IPS DF 6.9 (cell line): ENCODE results near the gene C16orf89.
"Not testable (repeated sequence)": the region's sequence is repeated elsewhere in the genome, so short reads cannot be mapped to it uniquely, and the experiment has no call there.

Experiments
- DNase-seq: peaks from one replicate; pipeline ENCODE4 v3.0.0-alpha.2; 2013; ENCODE audit warnings: low read depth, low spot score
- H3K27ac ChIP-seq: one replicate; pipeline ENCODE4 v1.5.1; 2013; ENCODE audit warnings: low read length, control low read depth
- H3K27me3 ChIP-seq: 2 replicates; pipeline ENCODE4 v1.6.1; 2013; ENCODE audit warnings: mild to moderate bottlenecking, low read length; ENCODE audit not compliant: control insufficient read depth, insufficient read depth
- H3K36me3 ChIP-seq: 2 replicates; pipeline ENCODE4 v1.6.1; 2013; ENCODE audit warnings: low read length; ENCODE audit not compliant: control insufficient read depth, insufficient read depth
- H3K4me1 ChIP-seq: 2 replicates; pipeline ENCODE4 v1.6.1; 2013; ENCODE audit warnings: low read length; ENCODE audit not compliant: control insufficient read depth, insufficient read depth
- H3K4me3 ChIP-seq: 2 replicates; pipeline ENCODE4 v1.5.1; 2013; ENCODE audit warnings: mild to moderate bottlenecking, low read length
- H3K9me3 ChIP-seq: 2 replicates; pipeline ENCODE4 v1.6.1; 2013; ENCODE audit warnings: low read length, inconsistent platforms; ENCODE audit not compliant: control insufficient read depth, insufficient read depth
- WGBS: extraction: QIAGEN DNeasy Blood & Tissue Kit; methylation state at CpG from one replicate; pipeline ENCODE4 v1.1.7; 2013; ENCODE audit warnings: mixed read lengths, missing lambda C conversion rate; ENCODE audit not compliant: insufficient read length, insufficient coverage; 5-methylcytosine and 5-hydroxymethylcytosine counted together

C16orf89 gene

GRCh38 chr16:5096437-5097060 is 30.8 kb upstream of the C16orf89 start:
- H3K9me3 ChIP-seq, H3K27me3 ChIP-seq, H3K4me1 ChIP-seq, DNase-seq, H3K36me3 ChIP-seq, H3K27ac ChIP-seq: not testable (repeated sequence)
- H3K4me3 ChIP-seq, result peak overlapping the region; percentile 65; the same call in 1 of the 2 replicates
- no CpG with 5 or more reads among the region's 7 CpGs for WGBS

GRCh38 chr16:5095145-5095830 is 29.5 kb upstream of the C16orf89 start:
- H3K27me3 ChIP-seq, H3K4me1 ChIP-seq, H3K36me3 ChIP-seq, H3K9me3 ChIP-seq, H3K4me3 ChIP-seq, H3K27ac ChIP-seq, DNase-seq: not testable (repeated sequence)
- WGBS, result no CpG with 5 or more reads among the region's 11 CpGs

GRCh38 chr16:5093746-5094145 is 28.0 kb upstream of the C16orf89 start:
- not testable (repeated sequence) for H3K9me3 ChIP-seq, H3K27ac ChIP-seq, H3K27me3 ChIP-seq, DNase-seq, H3K4me3 ChIP-seq, H3K4me1 ChIP-seq
- WGBS, result no CpG with 5 or more reads among the region's 11 CpGs
- peaks cover 10% of the 10 kb centered on the region; the same call in 1 of the 2 replicates for H3K36me3 ChIP-seq

- not testable (repeated sequence) for H3K9me3 ChIP-seq, H3K27me3 ChIP-seq, DNase-seq, H3K4me1 ChIP-seq, H3K27ac ChIP-seq, H3K4me3 ChIP-seq
- peaks cover 16% of the 10 kb centered on the region for H3K36me3 ChIP-seq
- no CpG with 5 or more reads among the region's 9 CpGs for WGBS
Observed at GRCh38 chr16:5093081-5093480, 27.3 kb upstream of the C16orf89 start.

GRCh38 chr16:5090592-5090991 is 24.8 kb upstream of the C16orf89 start:
- not testable (repeated sequence) for H3K27me3 ChIP-seq, H3K27ac ChIP-seq, DNase-seq, H3K4me1 ChIP-seq, H3K4me3 ChIP-seq, H3K9me3 ChIP-seq
- no CpG with 5 or more reads among the region's 9 CpGs for WGBS
- H3K36me3 ChIP-seq, result peaks cover 18% of the 10 kb centered on the region

GRCh38 chr16:5089911-5090555 is 24.3 kb upstream of the C16orf89 start:
- H3K4me1 ChIP-seq, H3K4me3 ChIP-seq, H3K27me3 ChIP-seq, DNase-seq, H3K27ac ChIP-seq, H3K9me3 ChIP-seq: not testable (repeated sequence)
- peaks cover 20% of the 10 kb centered on the region for H3K36me3 ChIP-seq
- WGBS, result no CpG with 5 or more reads among the region's 26 CpGs

GRCh38 chr16:5088936-5089335 is 23.2 kb upstream of the C16orf89 start:
- H3K36me3 ChIP-seq, result peaks cover 22% of the 10 kb centered on the region
- no CpG with 5 or more reads among the region's 17 CpGs for WGBS
- H3K27ac ChIP-seq, result not testable (repeated sequence)

GRCh38 chr16:5088086-5088790 is 22.5 kb upstream of the C16orf89 start:
- not testable (repeated sequence) for H3K9me3 ChIP-seq, DNase-seq, H3K27me3 ChIP-seq, H3K4me3 ChIP-seq, H3K4me1 ChIP-seq, H3K27ac ChIP-seq
- H3K36me3 ChIP-seq, result peaks cover 22% of the 10 kb centered on the region
- no CpG with 5 or more reads among the region's 18 CpGs for WGBS

More at GRCh38 chr16:5088936-5089335, 23.2 kb upstream of the C16orf89 start:
- H3K9me3 ChIP-seq, H3K27me3 ChIP-seq, H3K4me1 ChIP-seq, DNase-seq, H3K4me3 ChIP-seq: not testable (repeated sequence)

GRCh38 chr16:5085716-5086115 is 20.0 kb upstream of the C16orf89 start:
- not testable (repeated sequence) for DNase-seq, H3K4me1 ChIP-seq, H3K27me3 ChIP-seq, H3K9me3 ChIP-seq, H3K4me3 ChIP-seq, H3K27ac ChIP-seq
- H3K36me3 ChIP-seq, result peaks cover 22% of the 10 kb centered on the region
- no CpG with 5 or more reads among the region's 11 CpGs for WGBS

- not testable (repeated sequence) for H3K27ac ChIP-seq, H3K4me3 ChIP-seq, DNase-seq, H3K27me3 ChIP-seq, H3K9me3 ChIP-seq, H3K4me1 ChIP-seq
- peaks cover 18% of the 10 kb centered on the region for H3K36me3 ChIP-seq
- WGBS, result no CpG with 5 or more reads among the region's 10 CpGs
Observed at GRCh38 chr16:5084802-5085201, 19.0 kb upstream of the C16orf89 start.
